HG03108 (cell line): Measurements from ENCODE around the gene CTTNBP2NL.

Experiments used
- ATAC-seq: cut with Tn5 transposase; IDR thresholded peaks from one replicate; pipeline ENCODE4 v1.9.1; 2021; ENCODE audit warnings: moderate library complexity; ENCODE audit not compliant: unreplicated experiment

CTTNBP2NL gene

GRCh38 chr1:112395821-112396652 is at the start of gene CTTNBP2NL:
TSS of gene CTTNBP2NL (plus strand) at chr1:112396214. CDS start at chr1:112416166, 19,952 bp downstream.
- ATAC-seq, result peak; percentile 80

GRCh38 chr1:112346801-112347350 is 49.1 kb upstream of the CTTNBP2NL start:
- no peak for ATAC-seq

- no peak for ATAC-seq
Measured at GRCh38 chr1:112356765-112357164, 39.2 kb upstream of the CTTNBP2NL start.

GRCh38 chr1:112357467-112357866 is 38.5 kb upstream of the CTTNBP2NL start:
- ATAC-seq, result no peak

GRCh38 chr1:112358061-112358770 is 37.8 kb upstream of the CTTNBP2NL start:
- no peak for ATAC-seq

- peak; percentile 73 for ATAC-seq
Measured at GRCh38 chr1:112358798-112359408, 37.1 kb upstream of the CTTNBP2NL start.

- ATAC-seq, result no peak
Measured at GRCh38 chr1:112359961-112360767, 35.9 kb upstream of the CTTNBP2NL start.

- no peak for ATAC-seq
Measured at GRCh38 chr1:112363636-112364035, 32.4 kb upstream of the CTTNBP2NL start.

GRCh38 chr1:112368198-112368597 is 27.8 kb upstream of the CTTNBP2NL start:
- ATAC-seq, result no peak

- ATAC-seq, result peak; percentile 95
Measured at GRCh38 chr1:112369392-112370285, 26.4 kb upstream of the CTTNBP2NL start.

- ATAC-seq, result no peak
Measured at GRCh38 chr1:112370996-112371395, 25.0 kb upstream of the CTTNBP2NL start.

- no peak for ATAC-seq
Measured at GRCh38 chr1:112371775-112372174, 24.2 kb upstream of the CTTNBP2NL start.

- no peak for ATAC-seq
Measured at GRCh38 chr1:112373806-112374205, 22.2 kb upstream of the CTTNBP2NL start.

- no peak for ATAC-seq
Measured at GRCh38 chr1:112375701-112376100, 20.3 kb upstream of the CTTNBP2NL start.

GRCh38 chr1:112380356-112380755 is 15.7 kb upstream of the CTTNBP2NL start:
- ATAC-seq, result no peak

GRCh38 chr1:112381324-112382076 is 14.5 kb upstream of the CTTNBP2NL start:
- no peak for ATAC-seq

- no peak for ATAC-seq
Measured at GRCh38 chr1:112383759-112384370, 12.1 kb upstream of the CTTNBP2NL start.

GRCh38 chr1:112386024-112386723 is 9.8 kb upstream of the CTTNBP2NL start:
- ATAC-seq, result no peak
